CD4-positive, alpha-beta T cell treated with Interferon gamma for 1 hour (primary cell): Measurements from ENCODE around the gene NFIA.

Experiments used
- DNase-seq: peaks from one replicate; pipeline ENCODE4 v3.0.0-alpha.2; 2020

NFIA gene

GRCh38 chr1:61085206-61085982 is 3.0 kb downstream of the NFIA start:
- DNase-seq, result no peak

GRCh38 chr1:61085983-61086644 is 3.8 kb downstream of the NFIA start:
- DNase-seq, result no peak

GRCh38 chr1:61087571-61087970 is 5.2 kb downstream of the NFIA start:
- no peak for DNase-seq

- no peak for DNase-seq
These were observed 6.0 kb downstream of the NFIA start for GRCh38 chr1:61088163-61088974.

GRCh38 chr1:61089338-61089737 is 7.0 kb downstream of the NFIA start:
- DNase-seq, result no peak

- no peak for DNase-seq
These were observed 7.4 kb downstream of the NFIA start for GRCh38 chr1:61089741-61090140.

- DNase-seq, result no peak
These were observed 8.3 kb downstream of the NFIA start for GRCh38 chr1:61090546-61091202.

GRCh38 chr1:61091455-61091854 is 9.1 kb downstream of the NFIA start:
- no peak for DNase-seq

- no peak for DNase-seq
These were observed 10.3 kb downstream of the NFIA start for GRCh38 chr1:61092642-61093041.

GRCh38 chr1:61093525-61094137 is 11.3 kb downstream of the NFIA start:
- no peak for DNase-seq

GRCh38 chr1:61094677-61095469 is 12.5 kb downstream of the NFIA start:
- no peak for DNase-seq

- DNase-seq, result no peak
These were observed 13.1 kb downstream of the NFIA start for GRCh38 chr1:61095470-61095812.

- DNase-seq, result no peak
These were observed 15.0 kb downstream of the NFIA start for GRCh38 chr1:61097317-61097716.

GRCh38 chr1:61097722-61098121 is 15.4 kb downstream of the NFIA start:
- DNase-seq, result no peak

GRCh38 chr1:61098333-61098732 is 16.0 kb downstream of the NFIA start:
- no peak for DNase-seq

- DNase-seq, result no peak
These were observed 16.6 kb downstream of the NFIA start for GRCh38 chr1:61098906-61099437.

GRCh38 chr1:61100578-61100977 is 18.2 kb downstream of the NFIA start:
- DNase-seq, result no peak

- no peak for DNase-seq
These were observed 19.2 kb downstream of the NFIA start for GRCh38 chr1:61101536-61101935.

- DNase-seq, result no peak
These were observed 19.7 kb downstream of the NFIA start for GRCh38 chr1:61102041-61102440.

GRCh38 chr1:61102621-61103020 is 20.3 kb downstream of the NFIA start:
- DNase-seq, result no peak

GRCh38 chr1:61104220-61104671 is 21.9 kb downstream of the NFIA start:
- no peak for DNase-seq

- DNase-seq, result no peak
These were observed 25.3 kb downstream of the NFIA start for GRCh38 chr1:61107638-61108037.
